Kidney epithelial cell (primary cell): ENCODE data around the gene EFCAB11. TPM values are rescaled to one million over a fixed set of nuclear protein-coding genes. Genes with fewer than 3 reads are reported as not detected.

Experiments used
- DNase-seq: peaks from one replicate; pipeline ENCODE4 v3.0.0-alpha.2; 2010; ENCODE audit warnings: low read depth
- H3K27me3 ChIP-seq: 2 replicates; pipeline ENCODE4 v1.6.0; 2011; ENCODE audit warnings: low read length; ENCODE audit not compliant: control insufficient read depth, insufficient read depth
- H3K36me3 ChIP-seq: 2 replicates; pipeline ENCODE4 v1.5.1; 2011; ENCODE audit warnings: low read length; ENCODE audit not compliant: control insufficient read depth, insufficient read depth
- H3K4me3 ChIP-seq: 2 replicates; pipeline ENCODE4 v1.5.1; 2011; ENCODE audit warnings: low read depth, mild to moderate bottlenecking, control low read depth, low read length
- total RNA-seq: library from RNA; depleted of rRNA; stranded (reverse); fragments of >200 nt; gene quantifications from 2 replicates; pipeline ENCODE4 v1.2.3, GENCODE V29; 2015
- TF ChIP-seq, protein P1 (sequence below): IDR thresholded peaks from 2 replicates; pipeline ENCODE4 v1.5.1; 2011; ENCODE audit warnings: mild to moderate bottlenecking, moderate library complexity, low read length, control low read depth, inconsistent platforms; ENCODE audit not compliant: insufficient read depth, poor library complexity, severe bottlenecking

The EFCAB11 gene
- total RNA-seq, 1 donor from 2014 or later = 12.8 TPM

DNA sequence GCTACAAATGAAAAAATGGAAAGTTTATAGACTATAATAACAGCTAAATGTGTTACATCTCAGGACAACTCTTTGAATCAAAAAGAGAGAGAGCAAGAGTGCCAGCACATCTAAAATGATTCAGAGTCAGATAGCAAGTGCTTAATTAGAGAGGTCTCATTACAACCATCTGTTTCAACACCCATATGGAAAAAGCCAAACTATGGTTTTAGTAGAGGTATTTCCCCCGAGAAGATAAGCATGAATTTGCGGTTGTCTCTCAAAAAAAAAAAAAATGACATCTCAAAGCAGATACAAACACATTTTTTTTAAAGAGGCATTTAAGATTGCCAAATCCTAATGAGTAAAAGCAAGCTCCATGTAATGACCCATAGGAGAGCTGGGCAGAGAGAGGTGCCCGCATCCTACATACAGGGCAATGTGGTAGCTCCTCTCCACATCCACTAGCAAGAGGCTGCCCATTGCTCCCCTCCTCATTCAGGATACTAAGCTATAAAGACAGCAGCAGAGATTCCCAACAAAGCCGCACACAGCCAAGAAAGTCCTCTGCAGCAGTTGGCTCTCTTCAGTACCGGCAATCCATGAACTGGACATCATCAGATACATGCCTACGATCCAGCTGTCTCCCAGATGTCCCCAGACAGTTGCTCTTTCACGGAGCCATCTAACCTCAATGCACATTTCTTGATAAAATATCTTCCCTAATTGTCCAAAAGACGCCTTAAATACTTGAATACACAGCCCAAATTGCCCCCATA is 100.4 kb downstream of the EFCAB11 start:
- Histone ChIP-seq H3K27me3 (no peaks in the 10 kb centered on the region), H3K4me3 (no peak overlapping the region), H3K36me3 (no peaks in the 10 kb centered on the region)
- TF ChIP-seq, protein P1, sequence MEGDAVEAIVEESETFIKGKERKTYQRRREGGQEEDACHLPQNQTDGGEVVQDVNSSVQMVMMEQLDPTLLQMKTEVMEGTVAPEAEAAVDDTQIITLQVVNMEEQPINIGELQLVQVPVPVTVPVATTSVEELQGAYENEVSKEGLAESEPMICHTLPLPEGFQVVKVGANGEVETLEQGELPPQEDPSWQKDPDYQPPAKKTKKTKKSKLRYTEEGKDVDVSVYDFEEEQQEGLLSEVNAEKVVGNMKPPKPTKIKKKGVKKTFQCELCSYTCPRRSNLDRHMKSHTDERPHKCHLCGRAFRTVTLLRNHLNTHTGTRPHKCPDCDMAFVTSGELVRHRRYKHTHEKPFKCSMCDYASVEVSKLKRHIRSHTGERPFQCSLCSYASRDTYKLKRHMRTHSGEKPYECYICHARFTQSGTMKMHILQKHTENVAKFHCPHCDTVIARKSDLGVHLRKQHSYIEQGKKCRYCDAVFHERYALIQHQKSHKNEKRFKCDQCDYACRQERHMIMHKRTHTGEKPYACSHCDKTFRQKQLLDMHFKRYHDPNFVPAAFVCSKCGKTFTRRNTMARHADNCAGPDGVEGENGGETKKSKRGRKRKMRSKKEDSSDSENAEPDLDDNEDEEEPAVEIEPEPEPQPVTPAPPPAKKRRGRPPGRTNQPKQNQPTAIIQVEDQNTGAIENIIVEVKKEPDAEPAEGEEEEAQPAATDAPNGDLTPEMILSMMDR = no peak
- no peak for DNase-seq

DNA sequence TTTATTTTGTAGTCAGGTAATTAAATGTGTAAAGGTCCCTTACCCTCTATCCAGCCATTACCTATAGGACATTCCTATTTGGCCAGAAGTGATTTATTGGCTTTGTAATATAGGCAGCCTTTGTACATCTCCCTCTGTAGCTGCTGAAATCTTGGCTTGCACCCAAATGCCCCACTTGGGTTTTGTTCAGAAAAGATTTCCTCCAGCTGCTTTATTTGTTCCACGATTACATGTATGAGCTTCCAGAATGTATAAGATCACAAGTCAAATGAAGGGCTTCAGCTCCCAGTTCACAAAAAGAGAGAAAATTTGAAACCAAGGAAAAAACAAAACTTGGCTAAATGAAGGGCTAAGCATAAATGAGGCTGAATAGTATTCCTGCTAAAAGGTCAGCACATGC is 103.4 kb downstream of the EFCAB11 start:
- Histone ChIP-seq H3K27me3 (no peaks in the 10 kb centered on the region), H3K36me3 (no peaks in the 10 kb centered on the region), H3K4me3 (no peak overlapping the region)
- DNase-seq = no peak
- TF ChIP-seq, protein P1 = no peak

DNA sequence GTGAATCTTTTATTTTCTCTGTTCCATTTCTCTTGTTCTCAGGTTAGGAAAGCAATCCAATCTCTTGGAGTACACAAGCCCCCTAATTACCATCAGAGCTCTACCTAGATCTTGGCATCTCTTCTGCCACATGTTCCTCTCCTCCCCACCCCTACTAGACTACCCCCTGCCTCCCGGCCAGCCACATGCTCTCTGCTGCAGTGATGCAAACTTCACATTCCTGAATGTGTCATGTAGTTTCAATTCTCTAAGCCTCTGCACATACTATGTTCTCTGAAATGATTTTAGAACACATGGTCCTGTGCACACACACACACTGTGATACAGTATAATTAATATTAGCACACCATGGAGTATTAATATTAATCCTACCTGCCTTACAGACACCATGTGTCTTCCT is 104.6 kb downstream of the EFCAB11 start:
- H3K4me3 ChIP-seq = no peak overlapping the region
- DNase-seq = no peak
- no peaks in the 10 kb centered on the region for H3K36me3 ChIP-seq
- TF ChIP-seq, protein P1 = no peak
- H3K27me3 ChIP-seq = no peaks in the 10 kb centered on the region

DNA sequence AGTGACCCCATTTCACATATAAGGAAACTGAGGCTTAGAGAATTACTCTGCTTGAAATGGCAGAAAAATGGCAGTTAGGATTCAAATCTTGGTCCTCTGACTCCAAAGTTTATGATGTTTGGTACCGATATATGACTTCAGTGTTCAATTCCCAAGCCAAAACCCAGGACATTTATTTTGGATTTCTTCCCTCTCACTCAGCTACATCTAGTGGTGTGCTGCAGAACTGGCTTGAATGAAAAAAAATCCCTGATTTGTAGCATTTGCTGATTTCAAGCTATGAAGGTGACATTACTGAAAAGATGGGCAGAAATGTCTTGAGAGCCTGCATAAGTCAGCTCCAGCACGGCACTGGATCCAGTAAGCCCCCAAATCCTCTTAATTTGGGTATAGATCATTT is 106.4 kb downstream of the EFCAB11 start:
- H3K27me3 ChIP-seq = no peaks in the 10 kb centered on the region
- H3K36me3 ChIP-seq = no peaks in the 10 kb centered on the region
- DNase-seq = no peak
- TF ChIP-seq, protein P1 = peak; percentile 14
- H3K4me3 ChIP-seq = no peak overlapping the region

DNA sequence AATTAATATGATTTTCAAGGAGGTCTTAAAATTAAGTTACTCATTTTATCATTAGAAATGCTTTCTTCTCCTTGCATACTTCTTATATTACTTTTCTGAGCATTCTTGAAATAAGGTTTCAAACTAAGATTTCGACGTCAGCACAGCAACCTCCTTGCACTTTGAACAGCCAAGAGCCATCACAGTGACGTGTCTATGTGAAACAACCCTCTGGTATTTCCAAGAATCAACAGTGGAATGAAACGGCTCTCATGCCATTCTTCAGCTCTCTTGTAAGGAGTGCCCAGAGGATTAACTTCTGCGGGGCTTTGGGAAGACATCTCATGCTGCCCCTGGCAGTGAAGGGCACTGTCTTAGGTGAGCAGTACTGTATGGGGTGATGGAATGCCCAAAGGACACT is 109.2 kb downstream of the EFCAB11 start:
- TF ChIP-seq, protein P1 = no peak
- Histone ChIP-seq H3K36me3 (no peaks in the 10 kb centered on the region), H3K27me3 (no peaks in the 10 kb centered on the region), H3K4me3 (no peak overlapping the region)
- no peak for DNase-seq

DNA sequence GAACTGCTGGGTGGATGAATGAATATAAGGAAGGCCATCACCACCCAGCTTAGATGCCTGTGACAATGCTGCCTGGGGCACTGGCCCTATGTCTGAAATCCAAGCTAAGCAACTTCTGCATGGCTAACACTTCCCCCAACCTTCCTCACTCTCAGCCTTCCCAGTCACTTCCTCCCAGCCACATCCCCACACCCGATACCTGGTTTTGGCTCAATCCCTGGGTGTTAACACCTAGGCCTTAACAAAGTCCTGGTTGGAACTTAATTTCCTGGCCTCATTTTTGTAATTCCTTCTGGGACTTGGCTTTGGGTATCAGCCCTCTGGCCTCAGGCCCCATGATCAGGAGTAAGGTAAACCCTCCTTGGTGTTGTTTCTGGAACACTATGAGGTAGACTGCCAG is 110.0 kb downstream of the EFCAB11 start:
- Histone ChIP-seq H3K36me3 (no peaks in the 10 kb centered on the region), H3K4me3 (no peak overlapping the region), H3K27me3 (no peaks in the 10 kb centered on the region)
- TF ChIP-seq, protein P1 = no peak
- no peak for DNase-seq
